GM11168 (cell line): Measurements from ENCODE around the gene CA7.

ENCODE experiments used
- in situ Hi-C: fragments of 300-500 bp; cut with MboI; formaldehyde crosslinking; loops from one replicate; pipeline ENCODE4 v1.12.0; 2022; ENCODE audit warnings: low sequenced_read_pairs; ENCODE audit not compliant: unreplicated experiment

CA7 gene

GRCh38 chr16:66844342-66845079 is at the start of gene CA7:
Gene CA7, plus strand, starts transcription at chr16:66844414. Its CDS starts 74 bp downstream, at chr16:66844488.
- in situ Hi-C loops: no loop called here

GRCh38 chr16:66798161-66798560 is 46.1 kb upstream of the CA7 start:
- in situ Hi-C loops: no loop called here

- in situ Hi-C loops: no loop called here
These were observed 43.4 kb upstream of the CA7 start for GRCh38 chr16:66800856-66801255.

GRCh38 chr16:66801320-66802105 is 42.7 kb upstream of the CA7 start, which contains the start of gene TERB1:
Gene TERB1, minus strand, starts transcription at chr16:66801584. Its CDS starts 4,786 bp downstream, at chr16:66796798.
- in situ Hi-C loops: no loop called here

- in situ Hi-C loops: no loop called here
These were observed 42.1 kb upstream of the CA7 start for GRCh38 chr16:66802159-66802558.

GRCh38 chr16:66809765-66810164 is 34.4 kb upstream of the CA7 start:
- in situ Hi-C loops: no loop called here

GRCh38 chr16:66810391-66810790 is 33.8 kb upstream of the CA7 start:
- in situ Hi-C loops: no loop called here

- in situ Hi-C loops: no loop called here
These were observed 33.2 kb upstream of the CA7 start for GRCh38 chr16:66811043-66811442.

- in situ Hi-C loops: no loop called here
These were observed 29.5 kb upstream of the CA7 start for GRCh38 chr16:66814734-66815133.

GRCh38 chr16:66824006-66824405 is 20.2 kb upstream of the CA7 start:
- in situ Hi-C loops: no loop called here

- in situ Hi-C loops: no loop called here
These were observed 13.5 kb upstream of the CA7 start, which contains the start of gene NAE1 for GRCh38 chr16:66830422-66831404. Gene NAE1, minus strand, starts transcription at chr16:66830976. Its CDS starts 77 bp downstream, at chr16:66830899.

- in situ Hi-C loops: no loop called here
These were observed 12.0 kb upstream of the CA7 start for GRCh38 chr16:66832190-66832589.

- in situ Hi-C loops: no loop called here
These were observed 11.4 kb upstream of the CA7 start for GRCh38 chr16:66832661-66833305.

GRCh38 chr16:66834746-66835145 is 9.5 kb upstream of the CA7 start:
- in situ Hi-C loops: no loop called here

- in situ Hi-C loops: no loop called here
These were observed 3.3 kb upstream of the CA7 start for GRCh38 chr16:66840883-66841282.

GRCh38 chr16:66841366-66841765 is 2.8 kb upstream of the CA7 start:
- in situ Hi-C loops: no loop called here

- in situ Hi-C loops: no loop called here
These were observed 1.4 kb upstream of the CA7 start for GRCh38 chr16:66842765-66843164.

- in situ Hi-C loops: no loop called here
These were observed 1.0 kb upstream of the CA7 start for GRCh38 chr16:66843191-66843590.

- in situ Hi-C loops: no loop called here
These were observed 239 bp upstream of the CA7 start for GRCh38 chr16:66844009-66844341.

- in situ Hi-C loops: no loop called here
These were observed 831 bp downstream of the CA7 start for GRCh38 chr16:66845080-66845410.
